HG02571 (cell line): ENCODE results near the gene PAFAH1B1.
"Not testable (repeated sequence)": the region's sequence is repeated elsewhere in the genome, so short reads cannot be mapped to it uniquely, and the experiment has no call there.

Source experiments
- ATAC-seq: cut with Tn5 transposase; IDR thresholded peaks from one replicate; pipeline ENCODE4 v1.9.1; 2021; ENCODE audit warnings: mild to moderate bottlenecking, moderate library complexity; ENCODE audit not compliant: unreplicated experiment

The PAFAH1B1 gene

GRCh38 chr17:2592971-2593820 is at the start of gene PAFAH1B1:
Gene PAFAH1B1 (plus strand): TSS chr17:2593654. CDS start chr17:2638289, 44,635 bp downstream.
- peak; percentile 76 for ATAC-seq

DNA sequence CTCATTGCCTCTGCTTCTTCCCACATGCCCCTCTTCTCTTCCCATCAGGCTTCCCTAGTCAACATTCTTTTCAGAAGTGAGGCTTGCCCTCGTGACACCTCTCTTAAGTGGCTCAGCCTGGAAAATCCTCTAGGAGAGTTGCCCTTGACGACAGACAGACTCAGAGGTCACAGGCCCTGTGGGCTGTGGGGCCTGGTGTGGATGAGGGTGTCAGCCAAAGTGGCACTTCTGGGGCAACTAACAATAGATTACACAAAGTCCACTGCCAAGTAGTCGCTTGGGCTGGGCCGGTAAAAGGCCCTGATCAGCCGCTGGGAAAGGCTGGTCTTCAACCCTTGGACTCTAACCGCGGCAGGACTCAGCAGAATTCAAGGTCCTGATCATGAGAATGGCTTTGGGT is 48.1 kb upstream of the PAFAH1B1 start:
- no peak for ATAC-seq

DNA sequence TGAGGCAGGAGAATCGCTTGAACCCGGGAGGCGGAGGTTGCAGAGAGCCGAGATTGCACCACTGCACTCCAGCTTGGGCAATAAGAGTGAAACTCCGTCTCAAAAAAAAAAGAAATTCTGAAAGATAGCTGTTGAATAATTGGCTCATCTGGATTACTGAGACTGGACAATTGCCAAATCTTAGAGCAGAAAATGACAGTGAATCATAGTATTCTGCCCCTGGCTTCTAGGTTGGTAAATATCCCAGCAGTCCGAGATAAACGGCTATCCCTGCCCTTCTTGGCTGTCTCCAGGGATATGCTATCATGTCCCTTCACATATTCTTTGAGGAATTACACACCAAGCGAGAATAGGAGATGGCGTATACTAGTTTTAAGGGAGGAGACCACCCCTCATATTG is 46.3 kb upstream of the PAFAH1B1 start:
- no peak for ATAC-seq

DNA sequence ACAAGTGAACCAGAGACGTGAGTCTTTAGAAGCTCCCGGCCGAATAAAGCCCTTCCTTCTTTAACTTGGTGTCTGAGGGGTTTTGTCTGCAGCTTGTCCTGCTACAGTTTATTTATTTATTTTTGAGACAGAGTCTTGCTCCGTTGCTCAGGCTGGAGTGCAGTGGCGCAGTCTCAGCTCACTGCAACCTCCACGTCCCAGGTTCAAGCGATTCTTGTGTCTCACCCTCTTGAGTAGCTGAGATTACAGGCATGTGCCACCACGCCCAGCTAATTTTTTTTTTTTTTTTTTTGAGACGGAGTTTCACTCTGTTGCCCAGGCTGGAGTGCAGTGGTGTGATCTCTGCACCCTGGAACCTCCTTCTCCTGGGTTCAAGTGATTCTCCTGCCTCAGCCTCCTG is 45.4 kb upstream of the PAFAH1B1 start:
- not testable (repeated sequence) for ATAC-seq

GRCh38 chr17:2549392-2550211 is 43.9 kb upstream of the PAFAH1B1 start:
- ATAC-seq: no peak

- ATAC-seq: no peak
Measured at GRCh38 chr17:2551493-2551892, 42.0 kb upstream of the PAFAH1B1 start.

- ATAC-seq: no peak
Measured at GRCh38 chr17:2551928-2552327, 41.5 kb upstream of the PAFAH1B1 start.

- no peak for ATAC-seq
Measured at GRCh38 chr17:2560658-2561057, 32.8 kb upstream of the PAFAH1B1 start.

DNA sequence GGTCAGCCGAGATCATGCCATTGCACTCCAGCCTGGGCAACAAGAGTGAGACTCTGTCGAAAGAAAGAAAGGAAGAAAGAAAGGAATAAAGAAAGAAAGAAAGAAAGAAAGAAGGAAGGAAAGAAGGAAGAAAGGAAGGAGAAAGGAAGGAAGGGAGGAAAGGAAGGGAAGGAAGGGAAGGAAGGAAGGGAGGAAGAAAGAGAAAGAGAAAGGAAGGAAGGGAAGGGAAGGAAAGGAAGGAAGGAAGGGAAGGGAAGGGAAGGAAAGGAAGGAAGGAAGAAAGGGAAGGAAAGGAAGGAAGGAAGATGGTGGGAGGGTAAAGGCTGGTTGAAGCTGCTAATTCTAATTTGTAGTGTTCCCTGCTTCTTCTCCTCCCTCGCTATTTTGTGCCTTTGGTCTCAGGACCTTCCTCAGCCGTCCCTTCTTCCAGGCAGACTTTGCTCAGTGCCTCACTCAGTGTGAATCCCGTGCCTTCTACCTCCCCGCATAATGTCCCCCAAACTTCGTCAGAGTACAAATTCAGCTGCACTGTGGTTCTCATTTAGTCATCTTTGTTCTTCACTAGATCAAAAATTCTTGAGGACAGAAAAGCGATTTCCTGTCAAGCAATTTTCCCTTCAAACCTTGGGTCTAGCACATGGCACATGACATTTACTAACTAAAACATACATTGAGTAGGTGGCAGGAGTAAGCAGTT is 31.1 kb upstream of the PAFAH1B1 start:
- no peak for ATAC-seq

GRCh38 chr17:2563061-2563460 is 30.4 kb upstream of the PAFAH1B1 start:
- no peak for ATAC-seq

GRCh38 chr17:2563543-2563942 is 29.9 kb upstream of the PAFAH1B1 start:
- ATAC-seq: no peak

DNA sequence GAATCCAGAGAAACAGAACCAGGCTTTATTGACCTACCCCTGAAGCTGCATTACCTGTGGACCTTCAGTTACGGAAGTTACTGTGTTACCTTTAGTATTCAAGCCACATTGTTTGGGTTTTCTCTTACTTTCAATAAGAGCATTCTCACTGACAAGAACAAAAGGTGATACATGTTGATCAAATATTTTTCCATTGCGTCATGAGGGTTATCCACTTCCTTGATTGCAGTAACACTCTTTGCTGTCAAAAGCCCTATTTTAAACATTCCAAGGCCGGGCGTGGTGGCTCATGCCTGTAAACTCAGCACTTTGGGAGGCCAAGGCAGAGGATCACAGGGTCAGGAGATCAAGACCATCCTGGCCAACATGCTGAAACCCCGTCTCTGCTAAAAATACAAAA is 28.6 kb upstream of the PAFAH1B1 start:
- no peak for ATAC-seq

DNA sequence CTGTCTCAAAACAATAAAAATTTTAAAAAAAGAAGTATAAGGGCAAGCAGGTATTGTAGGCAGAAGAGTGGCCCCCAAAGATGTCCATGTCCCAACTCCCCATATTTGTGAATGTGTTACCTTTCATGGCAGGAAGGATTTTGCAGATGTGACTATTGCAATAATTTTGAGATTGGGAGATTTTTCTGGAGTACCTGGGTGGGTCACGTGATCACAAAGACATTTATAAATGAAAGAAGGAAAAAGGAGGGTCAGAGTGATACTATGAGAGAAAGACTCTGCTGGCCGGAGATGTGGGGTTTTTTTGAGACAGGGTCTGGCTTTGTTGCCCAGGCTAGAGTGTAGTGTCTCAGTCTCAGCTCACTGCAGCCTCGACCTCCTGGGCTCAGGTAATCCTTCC is 27.4 kb upstream of the PAFAH1B1 start:
- ATAC-seq: no peak

DNA sequence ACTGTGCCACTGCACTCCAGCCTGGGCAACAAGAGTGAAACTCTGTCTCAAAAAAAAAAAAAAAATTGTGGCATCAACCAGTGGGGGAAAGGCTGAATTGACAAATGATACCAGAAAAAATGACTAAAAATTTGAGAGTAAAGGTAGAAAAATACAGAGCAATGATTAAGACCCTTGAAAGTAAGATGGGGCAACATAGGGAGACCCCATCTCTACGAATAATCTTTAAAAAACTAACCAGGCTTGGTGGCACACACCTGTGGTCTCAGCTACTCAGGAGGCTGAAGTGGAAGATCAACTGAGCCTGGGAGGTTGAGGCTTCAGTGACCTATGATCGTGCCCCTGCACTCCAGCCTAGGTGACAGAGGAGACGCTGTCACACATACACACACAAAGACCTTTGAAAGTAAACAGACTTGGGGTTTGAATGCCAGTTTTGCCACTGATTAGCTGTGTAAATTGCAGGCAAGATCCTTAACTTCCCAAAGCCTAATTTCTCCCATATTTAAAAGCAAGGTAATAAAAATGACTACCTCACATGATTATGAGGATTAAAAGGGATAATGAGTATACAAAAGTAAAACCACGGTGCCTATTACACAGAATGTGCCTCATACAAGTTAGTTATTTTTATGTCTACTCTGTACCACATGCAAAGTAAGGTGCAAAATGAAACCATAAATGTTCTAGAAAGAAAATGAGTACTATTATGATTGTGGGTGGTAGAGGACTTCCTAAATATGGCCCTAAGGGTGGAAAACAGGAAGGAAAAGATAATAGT is 21.7 kb upstream of the PAFAH1B1 start:
- ATAC-seq: peak; percentile 77

GRCh38 chr17:2572304-2572609 is 21.2 kb upstream of the PAFAH1B1 start:
- not testable (repeated sequence) for ATAC-seq

DNA sequence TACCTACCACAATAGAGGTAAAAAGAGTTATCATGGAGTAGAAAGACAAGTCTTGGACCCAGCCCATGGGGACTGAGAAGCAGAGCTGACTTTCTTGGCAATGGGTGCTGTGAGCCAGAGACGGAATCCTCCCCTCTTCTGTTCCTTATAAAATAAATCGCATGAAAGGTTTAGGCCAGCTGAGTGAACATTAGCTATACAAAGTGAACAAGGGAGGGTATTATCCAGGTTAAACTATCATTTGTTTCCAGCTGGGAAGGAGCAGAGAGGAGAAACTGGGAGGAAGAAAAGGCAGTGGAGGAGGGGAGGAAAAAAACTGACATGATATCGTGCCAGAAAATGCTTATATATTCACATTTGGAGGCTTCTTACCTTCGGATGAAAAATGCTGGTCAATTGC is 13.3 kb upstream of the PAFAH1B1 start:
- ATAC-seq: no peak

- no peak for ATAC-seq
Measured at GRCh38 chr17:2580661-2581060, 12.8 kb upstream of the PAFAH1B1 start.

DNA sequence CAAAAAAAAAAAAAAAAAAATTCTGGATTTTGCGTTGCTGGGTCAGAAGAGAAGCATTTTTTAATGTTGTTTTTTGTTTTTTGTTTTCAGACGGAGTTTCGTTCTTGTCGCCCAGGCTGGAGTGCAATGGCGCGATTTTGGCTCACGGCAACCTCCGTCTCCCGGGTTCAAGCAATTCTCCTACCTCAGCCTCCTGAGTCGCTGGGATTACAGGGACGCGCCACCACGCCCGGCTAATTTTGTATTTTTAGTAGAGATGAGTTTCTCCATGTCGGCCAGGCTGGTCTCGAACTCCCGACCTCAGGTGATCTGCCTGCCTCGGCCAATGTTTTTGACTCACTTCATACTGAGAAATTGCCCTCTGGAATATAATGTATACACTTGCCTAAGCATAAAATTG is 11.0 kb upstream of the PAFAH1B1 start:
- ATAC-seq: no peak

GRCh38 chr17:2591040-2591640 is 2.3 kb upstream of the PAFAH1B1 start:
- ATAC-seq: no peak
